Measurements from ENCODE around the gene L1CAM.

Gene L1CAM

DNA sequence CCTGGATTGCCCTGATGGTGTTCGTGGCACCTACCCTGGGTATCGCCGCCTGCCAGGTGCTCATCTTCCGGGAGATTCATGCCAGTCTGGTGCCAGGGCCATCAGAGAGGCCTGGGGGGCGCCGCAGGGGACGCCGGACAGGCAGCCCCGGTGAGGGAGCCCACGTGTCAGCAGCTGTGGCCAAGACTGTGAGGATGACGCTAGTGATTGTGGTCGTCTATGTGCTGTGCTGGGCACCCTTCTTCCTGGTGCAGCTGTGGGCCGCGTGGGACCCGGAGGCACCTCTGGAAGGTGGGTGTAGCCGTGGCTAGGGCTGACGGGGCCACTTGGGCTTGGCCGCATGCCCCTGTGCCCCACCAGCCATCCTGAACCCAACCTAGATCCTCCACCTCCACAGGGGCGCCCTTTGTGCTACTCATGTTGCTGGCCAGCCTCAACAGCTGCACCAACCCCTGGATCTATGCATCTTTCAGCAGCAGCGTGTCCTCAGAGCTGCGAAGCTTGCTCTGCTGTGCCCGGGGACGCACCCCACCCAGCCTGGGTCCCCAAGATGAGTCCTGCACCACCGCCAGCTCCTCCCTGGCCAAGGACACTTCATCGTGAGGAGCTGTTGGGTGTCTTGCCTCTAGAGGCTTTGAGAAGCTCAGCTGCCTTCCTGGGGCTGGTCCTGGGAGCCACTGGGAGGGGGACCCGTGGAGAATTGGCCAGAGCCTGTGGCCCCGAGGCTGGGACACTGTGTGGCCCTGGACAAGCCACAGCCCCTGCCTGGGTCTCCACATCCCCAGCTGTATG, 20.3 kb upstream of the L1CAM start:
- DNase-seq (ENCODE audit: extremely low spot score, insufficient read length, low read depth) (no peak), FAIRE-seq (peak; percentile 9)

DNA sequence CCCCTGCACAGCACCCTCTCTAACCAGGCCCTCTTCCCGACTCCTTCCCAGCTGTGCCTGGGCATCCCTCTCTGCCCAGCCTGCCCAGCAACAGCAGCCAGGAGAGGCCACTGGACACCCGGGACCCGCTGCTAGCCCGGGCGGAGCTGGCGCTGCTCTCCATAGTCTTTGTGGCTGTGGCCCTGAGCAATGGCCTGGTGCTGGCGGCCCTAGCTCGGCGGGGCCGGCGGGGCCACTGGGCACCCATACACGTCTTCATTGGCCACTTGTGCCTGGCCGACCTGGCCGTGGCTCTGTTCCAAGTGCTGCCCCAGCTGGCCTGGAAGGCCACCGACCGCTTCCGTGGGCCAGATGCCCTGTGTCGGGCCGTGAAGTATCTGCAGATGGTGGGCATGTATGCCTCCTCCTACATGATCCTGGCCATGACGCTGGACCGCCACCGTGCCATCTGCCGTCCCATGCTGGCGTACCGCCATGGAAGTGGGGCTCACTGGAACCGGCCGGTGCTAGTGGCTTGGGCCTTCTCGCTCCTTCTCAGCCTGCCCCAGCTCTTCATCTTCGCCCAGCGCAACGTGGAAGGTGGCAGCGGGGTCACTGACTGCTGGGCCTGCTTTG, 19.6 kb upstream of the L1CAM start:
- DNase-seq (ENCODE audit: extremely low spot score, insufficient read length, low read depth) (no peak), FAIRE-seq (no peak)

DNA sequence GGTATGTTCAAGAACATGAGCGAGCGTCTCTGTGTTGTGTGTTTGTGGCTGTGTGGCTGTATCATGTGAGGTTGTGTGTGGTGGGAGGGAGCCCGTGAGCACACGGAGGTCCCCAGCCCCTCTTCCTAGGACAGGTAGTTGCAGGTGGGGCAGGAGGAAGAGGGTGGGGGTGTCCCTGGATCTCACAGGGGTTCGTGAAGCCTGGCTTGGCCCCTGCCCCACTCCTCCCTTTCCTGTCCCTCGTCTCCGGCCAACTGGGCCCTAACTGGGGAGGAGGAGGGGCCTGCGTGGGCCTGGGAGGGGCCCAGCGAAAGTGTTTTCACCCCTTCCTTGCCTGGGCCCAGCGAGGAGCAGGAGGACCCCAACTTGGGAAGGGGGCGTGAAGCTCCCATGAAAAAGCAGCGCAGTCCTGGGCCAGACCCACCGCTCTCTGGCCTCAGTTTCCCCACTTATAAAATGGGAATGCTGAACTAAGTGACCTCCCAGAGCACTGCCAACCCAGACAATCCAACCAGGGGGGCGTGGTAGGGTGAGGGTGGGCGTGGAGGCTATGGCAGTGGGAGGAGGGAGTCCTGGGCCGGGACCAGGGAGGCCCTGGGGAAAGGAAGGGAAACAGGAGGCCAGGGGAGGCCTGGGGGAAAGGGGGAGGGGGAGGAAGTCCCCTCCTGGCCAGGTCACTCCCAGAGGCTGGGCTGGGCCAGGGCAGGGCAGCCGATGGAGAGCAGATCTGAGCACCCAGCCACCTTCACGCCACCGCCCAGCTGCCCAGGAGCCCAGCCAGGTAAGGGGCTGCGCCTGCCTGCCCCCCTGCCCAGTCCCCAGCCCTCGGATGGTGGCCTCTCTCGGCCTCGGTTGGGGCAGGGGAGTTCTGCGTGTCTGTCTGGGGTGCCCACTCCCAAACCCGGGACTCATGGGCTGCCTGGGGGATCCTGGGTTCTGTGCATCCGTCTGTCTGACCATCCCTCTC, 18.3 kb upstream of the L1CAM start, which contains the start of gene AVPR2:
Gene AVPR2, plus strand, starts transcription at position 683 of the 967 bp plus-strand sequence. CDS start 473 bp downstream, outside the sequence.
- FAIRE-seq, result no peak
- DNase-seq (ENCODE audit: extremely low spot score, insufficient read length, low read depth), result no peak

DNA sequence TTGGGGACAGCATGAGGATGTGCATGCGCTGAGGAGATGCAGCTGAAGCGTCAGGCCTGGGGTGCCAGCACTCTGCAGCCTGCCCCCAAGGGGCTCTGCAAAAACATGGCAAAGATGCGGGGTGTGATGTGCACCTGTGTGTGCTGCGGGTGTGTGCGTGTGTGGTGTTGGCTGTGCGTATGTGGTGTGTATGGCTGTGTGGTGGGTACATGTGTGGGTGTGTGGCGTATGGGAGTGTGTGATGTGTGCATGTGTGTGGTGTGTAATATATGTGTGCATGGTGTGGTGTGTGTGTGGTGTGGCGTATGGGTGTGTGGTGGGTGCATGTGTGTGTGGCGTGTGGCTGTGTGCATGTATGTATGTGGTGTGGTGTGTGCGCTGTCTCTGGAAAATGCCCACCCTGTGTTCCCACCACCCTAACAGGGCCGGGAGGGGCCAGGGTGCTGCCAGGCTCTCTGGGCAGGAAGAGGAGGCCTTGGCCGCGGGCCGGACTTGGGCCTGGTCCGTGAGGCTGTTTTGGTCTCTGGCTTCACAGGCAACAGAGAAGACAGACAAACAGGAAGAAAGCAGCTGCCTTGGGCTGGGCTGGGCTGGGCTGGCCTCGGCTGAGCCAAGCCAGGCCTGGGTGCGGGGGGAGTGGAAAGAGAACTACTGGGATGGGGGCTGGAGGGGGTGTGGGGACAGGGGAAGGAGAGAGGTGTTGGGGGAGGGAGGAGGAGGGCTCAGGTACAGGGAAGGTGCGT, 17.4 kb upstream of the L1CAM start:
- DNase-seq (ENCODE audit: extremely low spot score, insufficient read length, low read depth), result no peak
- no peak for FAIRE-seq

DNA sequence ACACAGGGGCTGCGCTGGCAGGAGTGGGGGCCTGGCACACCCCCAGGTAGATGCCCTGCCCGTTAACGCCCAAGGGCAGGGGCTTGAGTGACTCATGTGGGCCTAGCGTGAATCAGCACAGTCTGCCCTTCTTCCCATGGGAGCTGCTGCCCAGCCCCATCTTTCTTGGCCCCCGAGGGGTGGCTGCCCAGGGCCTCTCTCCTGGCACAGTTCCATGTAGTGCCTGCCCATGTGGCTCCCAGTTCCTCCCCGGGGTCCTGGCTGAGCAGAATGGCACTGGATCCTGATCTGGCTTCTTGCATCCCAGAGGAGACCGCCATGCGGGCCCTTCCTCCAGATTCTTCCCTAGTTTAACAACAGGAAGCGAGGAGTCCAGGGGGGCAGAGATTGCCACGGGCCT, 16.4 kb upstream of the L1CAM start:
- FAIRE-seq (no peak), DNase-seq (ENCODE audit: extremely low spot score, insufficient read length, low read depth) (no peak)

GRCh38 chrX:153901753-153902140, 15.8 kb upstream of the L1CAM start:
- FAIRE-seq (no peak), DNase-seq (ENCODE audit: extremely low spot score, insufficient read length, low read depth) (no peak)

DNA sequence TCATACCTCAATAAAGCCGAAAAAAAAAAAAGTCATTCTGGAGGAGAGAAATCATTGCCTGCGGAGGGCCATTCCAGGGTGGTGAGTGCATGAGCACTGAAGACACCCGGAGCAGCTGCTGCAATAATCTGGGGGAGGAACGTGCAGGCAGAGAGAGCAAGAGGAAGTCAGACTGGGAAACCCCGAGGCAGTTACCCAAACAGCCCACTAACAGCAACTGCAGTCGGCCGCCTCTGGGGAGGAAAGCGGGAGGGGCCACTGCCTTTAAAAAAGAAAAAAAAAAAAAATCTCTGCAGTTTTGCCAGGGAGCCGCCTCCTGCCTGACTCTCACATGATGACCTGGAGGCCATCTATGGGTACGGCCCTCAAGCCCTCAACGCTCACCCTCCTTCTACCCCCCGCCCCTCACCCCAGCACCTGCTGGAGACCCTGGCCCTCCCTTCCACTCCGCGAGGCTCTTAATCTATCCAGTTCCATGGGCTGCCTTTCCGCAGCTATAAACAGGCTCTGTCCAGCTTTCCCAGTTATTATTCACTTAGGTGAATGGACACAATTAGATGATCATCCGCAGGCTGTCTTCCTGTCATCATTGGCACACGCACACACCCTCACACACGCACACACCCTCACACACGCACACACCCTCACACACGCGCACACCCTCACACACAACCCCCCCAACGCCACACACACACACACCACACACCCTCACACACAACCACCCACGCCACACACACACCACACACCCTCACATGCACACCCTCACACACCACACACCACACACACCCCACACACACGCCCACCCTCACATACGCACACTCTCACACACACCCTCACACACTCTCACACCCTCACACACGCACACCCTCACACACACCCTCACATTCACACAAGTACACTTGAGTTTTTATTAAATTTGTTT, 15.1 kb upstream of the L1CAM start:
- peak; percentile 97 for FAIRE-seq
- peak; percentile 37 for DNase-seq (ENCODE audit: extremely low spot score, insufficient read length, low read depth)

DNA sequence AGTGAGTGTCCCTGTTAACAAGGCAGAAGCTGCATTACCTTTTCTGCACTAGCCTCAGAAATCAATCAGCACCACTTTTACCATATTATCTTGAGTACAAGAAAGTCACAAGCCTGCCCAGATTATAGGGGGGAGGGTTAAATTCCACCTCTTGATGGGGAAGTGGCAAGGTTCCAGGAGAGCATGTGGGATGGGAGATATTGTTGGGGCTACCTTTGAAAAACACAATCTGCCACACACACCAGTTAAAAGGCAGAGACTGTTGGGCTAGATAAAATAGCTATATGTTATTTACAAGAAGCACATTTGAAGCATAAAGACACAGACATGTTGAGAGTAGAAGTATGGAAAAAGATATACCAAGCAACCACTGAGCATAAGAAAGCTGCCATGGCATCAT, 11.9 kb upstream of the L1CAM start:
- FAIRE-seq (no peak), DNase-seq (ENCODE audit: extremely low spot score, insufficient read length, low read depth) (no peak)

DNA sequence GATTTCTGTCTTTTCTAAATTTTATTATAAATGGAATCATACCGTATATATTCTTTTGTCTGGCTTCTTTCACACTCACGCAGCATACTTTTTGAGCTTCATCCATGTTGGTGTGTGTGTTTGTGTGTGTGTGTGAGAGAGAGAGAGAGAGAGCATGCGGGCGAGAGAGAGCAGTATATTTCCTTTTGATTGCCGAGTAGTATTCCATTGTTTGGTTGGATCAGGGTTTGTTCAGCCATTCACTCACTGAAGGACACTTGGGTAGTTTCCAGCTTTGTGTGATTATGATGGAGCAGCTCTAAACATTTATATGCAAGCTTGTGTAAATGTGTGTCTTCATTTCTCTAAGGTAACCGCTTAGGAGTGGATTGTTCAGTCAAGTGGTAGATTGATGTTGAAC, 3.1 kb upstream of the L1CAM start:
- DNase-seq (ENCODE audit: extremely low spot score, insufficient read length, low read depth) (no peak), FAIRE-seq (no peak)

DNA sequence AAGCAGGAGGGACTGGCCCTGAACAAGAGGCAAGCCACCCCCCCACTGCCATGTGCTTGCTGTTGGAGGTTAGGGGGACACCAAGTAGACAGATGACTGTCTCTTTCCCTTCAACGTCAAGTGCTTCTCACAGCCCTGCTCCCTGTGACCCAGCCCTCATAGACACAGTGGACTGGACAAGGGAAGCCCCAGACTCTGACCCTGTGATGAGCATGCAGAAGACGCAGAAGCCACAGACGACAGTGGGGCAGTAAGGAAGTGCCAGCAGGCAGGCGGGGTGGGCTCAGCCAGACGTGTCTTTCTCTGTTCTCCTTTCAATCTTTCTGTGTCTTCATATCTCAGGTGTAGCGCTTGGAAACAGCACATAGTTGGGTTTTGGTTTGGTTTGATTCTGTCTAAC, 2.4 kb upstream of the L1CAM start:
- FAIRE-seq, result peak; percentile 24
- no peak for DNase-seq (ENCODE audit: extremely low spot score, insufficient read length, low read depth)

GRCh38 chrX:153887385-153887784, 1.4 kb upstream of the L1CAM start:
- DNase-seq (ENCODE audit: extremely low spot score, insufficient read length, low read depth) (no peak), FAIRE-seq (no peak)

DNA sequence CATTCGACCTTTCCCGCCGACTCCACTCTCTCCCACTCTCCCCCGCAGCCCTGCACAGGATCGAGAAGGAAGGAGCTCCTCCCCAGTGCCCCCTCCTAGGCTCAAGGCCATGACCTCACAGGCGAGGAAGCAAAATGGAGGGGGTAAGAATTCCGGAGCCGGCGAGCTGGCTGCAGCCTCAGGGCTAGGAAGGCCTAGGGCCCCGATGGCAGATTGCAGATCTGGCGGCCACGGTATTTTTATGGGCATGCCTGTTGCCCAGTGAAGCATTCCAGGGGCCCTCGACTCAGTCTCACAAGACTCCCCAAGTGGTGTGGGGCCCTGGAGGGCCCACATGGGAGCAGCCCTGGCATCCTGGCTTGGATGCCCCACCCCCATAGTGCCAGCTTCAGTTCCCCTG, 942 bp upstream of the L1CAM start:
- DNase-seq (ENCODE audit: extremely low spot score, insufficient read length, low read depth) (no peak), FAIRE-seq (no peak)

DNA sequence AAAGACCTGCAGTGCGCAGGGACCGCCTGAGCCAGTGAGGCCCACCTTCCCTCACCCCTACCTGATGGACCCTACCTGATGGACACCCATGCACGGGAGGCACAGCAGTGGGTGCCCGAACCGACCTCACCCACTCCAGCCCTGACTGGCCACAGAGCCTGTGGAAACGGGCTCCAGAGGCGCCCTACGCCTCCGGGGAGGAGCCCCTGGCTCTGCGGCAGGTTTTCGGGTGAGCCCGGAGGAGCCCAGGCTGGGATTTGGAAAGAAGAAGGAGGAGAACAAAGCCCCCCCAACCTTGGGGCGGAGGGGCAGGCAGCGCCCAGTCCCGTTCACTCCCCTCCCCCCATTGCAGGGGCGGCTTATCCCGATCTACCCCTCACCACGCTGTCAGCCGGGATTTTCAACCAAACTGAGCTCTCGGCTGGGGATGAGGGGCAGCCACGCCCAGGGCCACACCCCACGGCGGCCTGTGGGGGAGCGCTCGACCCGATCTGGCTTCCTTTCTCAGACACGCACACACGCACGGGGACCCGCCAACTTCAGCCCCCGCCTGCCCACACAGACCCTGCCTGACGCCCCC, 675 bp downstream of the L1CAM start:
- DNase-seq (ENCODE audit: extremely low spot score, insufficient read length, low read depth) (no peak), FAIRE-seq (no peak)

- no peak for FAIRE-seq
- no peak for DNase-seq (ENCODE audit: extremely low spot score, insufficient read length, low read depth)
Measured at GRCh38 chrX:153884590-153884989, 1.4 kb downstream of the L1CAM start.

- no peak for FAIRE-seq
- no peak for DNase-seq (ENCODE audit: extremely low spot score, insufficient read length, low read depth)
Measured at GRCh38 chrX:153884136-153884535, 1.8 kb downstream of the L1CAM start.

GRCh38 chrX:153883163-153883843, 2.7 kb downstream of the L1CAM start:
- FAIRE-seq (no peak), DNase-seq (ENCODE audit: extremely low spot score, insufficient read length, low read depth) (no peak)

- DNase-seq (ENCODE audit: extremely low spot score, insufficient read length, low read depth) (no peak), FAIRE-seq (no peak)
Measured at GRCh38 chrX:153882557-153882956, 3.4 kb downstream of the L1CAM start.

DNA sequence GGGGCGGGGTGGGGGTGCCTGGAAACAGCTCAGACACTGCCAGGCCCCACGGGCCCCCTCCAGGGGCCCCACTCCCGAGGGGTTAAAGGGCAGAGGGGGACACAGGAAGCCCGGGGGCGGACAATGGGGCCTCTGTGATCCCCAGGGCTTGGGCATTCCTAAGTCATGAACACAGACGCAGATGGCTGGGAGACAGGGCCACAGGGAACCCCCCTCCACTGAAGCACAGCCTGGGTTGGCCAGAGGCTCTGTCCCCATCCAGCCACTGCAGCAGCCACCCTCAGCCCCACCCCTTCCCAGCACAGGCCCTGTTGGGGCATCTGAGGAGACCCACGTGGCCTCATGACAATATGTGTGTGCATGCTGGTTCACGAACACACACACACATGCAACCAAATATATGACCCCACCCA, 3.9 kb downstream of the L1CAM start:
- FAIRE-seq (no peak), DNase-seq (ENCODE audit: extremely low spot score, insufficient read length, low read depth) (no peak)
